HEK293T (cell line): Measurements from ENCODE around the gene PRKAG2.
"Not testable (repeated sequence)": the region's sequence is repeated elsewhere in the genome, so short reads cannot be mapped to it uniquely, and the experiment has no call there.

ENCODE experiments used
- ELF4 ChIP-seq: fragments of 450-650 bp; IDR thresholded peaks from 2 replicates; pipeline ENCODE4 v1.6.1; 2017; ENCODE audit warnings: antibody characterized with exemption
- FOXA1 ChIP-seq: fragments of 450-650 bp; IDR thresholded peaks from 2 replicates; pipeline ENCODE4 v1.6.1; 2016; ENCODE audit warnings: mild to moderate bottlenecking
- FOXK2 ChIP-seq: fragments of 450-650 bp; IDR thresholded peaks from 2 replicates; pipeline ENCODE4 v1.6.1; 2016; ENCODE audit warnings: mild to moderate bottlenecking
- L3MBTL2 ChIP-seq: fragments of 450-650 bp; conservative IDR thresholded peaks from 2 replicates; pipeline ENCODE4 v1.6.1; 2016; ENCODE audit warnings: mild to moderate bottlenecking
- SP1 ChIP-seq: fragments of 450-650 bp; IDR thresholded peaks from 2 replicates; pipeline ENCODE4 v1.6.1; 2017
- SUZ12 ChIP-seq: fragments of 450-650 bp; IDR thresholded peaks from 2 replicates; pipeline ENCODE4 v1.6.1; 2016; ENCODE audit warnings: mild to moderate bottlenecking

DNA sequence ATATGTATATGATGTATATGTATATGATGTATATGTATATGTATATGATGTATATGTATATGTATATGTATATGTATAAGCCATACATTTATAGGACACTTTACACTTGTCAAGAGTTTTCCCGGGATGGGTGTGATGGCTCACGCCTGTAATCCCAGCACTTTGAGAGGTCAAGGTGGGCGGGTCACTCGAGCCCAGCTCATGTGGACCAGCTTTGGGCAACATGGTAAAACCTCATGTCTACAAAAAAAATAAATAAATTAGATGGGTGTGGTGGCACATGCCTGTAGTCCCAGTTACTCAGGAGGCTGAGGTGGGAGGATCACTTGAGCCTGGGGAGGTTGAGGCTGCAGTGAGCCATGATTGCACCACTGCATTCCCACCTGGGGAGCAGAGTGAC is 2.4 kb downstream of the PRKAG2 start:
- not testable (repeated sequence) for TF ChIP-seq ELF4, FOXA1, SP1, SUZ12, FOXK2, L3MBTL2
